Liver (tissue), 3 donors: ENCODE data around the gene SLC12A1.

Experiments used
- FOXA1 ChIP-seq: IDR thresholded peaks from 2 replicates; pipeline ENCODE4 v1.6.1; 2016; ENCODE audit warnings: antibody characterized with exemption
- HNF4G ChIP-seq: IDR thresholded peaks from 2 replicates; pipeline ENCODE4 v1.6.1; 2016; ENCODE audit warnings: antibody characterized with exemption
- JUND ChIP-seq, 2 donors: IDR thresholded peaks; 2 replicates each; pipeline ENCODE4 v1.6.1; 2016; ENCODE audit warnings: antibody characterized with exemption in 2 of 2
- NR2F2 ChIP-seq: IDR thresholded peaks from 2 replicates; pipeline ENCODE4 v1.6.1; 2016; ENCODE audit warnings: antibody characterized with exemption
- SP1 ChIP-seq: IDR thresholded peaks from 2 replicates; pipeline ENCODE4 v1.6.1; 2018; ENCODE audit warnings: antibody characterized with exemption, mild to moderate bottlenecking
- TF ChIP-seq, protein P1 (sequence below): IDR thresholded peaks from 2 replicates; pipeline ENCODE4 v1.6.1; 2016; ENCODE audit warnings: antibody characterized with exemption
- TF ChIP-seq, protein P2 (sequence below): fragments of 150-350 bp; IDR thresholded peaks from 2 replicates; pipeline ENCODE4 v1.5.1; 2017; ENCODE audit warnings: improper control_type of control experiment, low read depth, low read length; ENCODE audit not compliant: missing input control
- TF ChIP-seq, protein P3 (sequence below): IDR thresholded peaks from 2 replicates; pipeline ENCODE4 v1.6.1; 2016; ENCODE audit warnings: antibody characterized with exemption, mild to moderate bottlenecking
- donor health status: healthy.
- donor health status: healthy.

DNA sequence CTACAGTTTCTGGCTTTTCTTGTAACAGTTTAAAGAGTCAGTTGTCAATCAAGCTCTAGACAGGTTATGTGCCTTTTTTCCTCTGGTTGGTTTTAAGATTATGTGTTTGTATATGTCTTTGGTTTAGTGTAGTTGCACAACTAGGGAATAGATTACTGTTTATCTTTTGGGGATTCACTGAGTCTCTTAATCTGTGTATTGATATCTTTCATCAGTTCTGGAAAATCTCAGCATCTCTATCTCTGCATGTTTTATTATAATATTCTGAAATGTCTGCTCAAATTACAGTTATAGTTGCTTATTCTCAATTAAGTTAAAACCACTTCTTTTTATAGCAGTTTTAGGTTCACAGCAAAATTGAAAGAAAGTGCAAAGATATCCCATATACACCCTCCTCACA lies 139.4 kb downstream of the SLC12A1 start:
- TF ChIP-seq JUND (IDR thresholded peaks at IDR 0.05), result no peak
- TF ChIP-seq, protein P1, sequence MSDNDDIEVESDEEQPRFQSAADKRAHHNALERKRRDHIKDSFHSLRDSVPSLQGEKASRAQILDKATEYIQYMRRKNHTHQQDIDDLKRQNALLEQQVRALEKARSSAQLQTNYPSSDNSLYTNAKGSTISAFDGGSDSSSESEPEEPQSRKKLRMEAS, result no peak
- no peak for TF ChIP-seq FOXA1
- TF ChIP-seq, protein P2, sequence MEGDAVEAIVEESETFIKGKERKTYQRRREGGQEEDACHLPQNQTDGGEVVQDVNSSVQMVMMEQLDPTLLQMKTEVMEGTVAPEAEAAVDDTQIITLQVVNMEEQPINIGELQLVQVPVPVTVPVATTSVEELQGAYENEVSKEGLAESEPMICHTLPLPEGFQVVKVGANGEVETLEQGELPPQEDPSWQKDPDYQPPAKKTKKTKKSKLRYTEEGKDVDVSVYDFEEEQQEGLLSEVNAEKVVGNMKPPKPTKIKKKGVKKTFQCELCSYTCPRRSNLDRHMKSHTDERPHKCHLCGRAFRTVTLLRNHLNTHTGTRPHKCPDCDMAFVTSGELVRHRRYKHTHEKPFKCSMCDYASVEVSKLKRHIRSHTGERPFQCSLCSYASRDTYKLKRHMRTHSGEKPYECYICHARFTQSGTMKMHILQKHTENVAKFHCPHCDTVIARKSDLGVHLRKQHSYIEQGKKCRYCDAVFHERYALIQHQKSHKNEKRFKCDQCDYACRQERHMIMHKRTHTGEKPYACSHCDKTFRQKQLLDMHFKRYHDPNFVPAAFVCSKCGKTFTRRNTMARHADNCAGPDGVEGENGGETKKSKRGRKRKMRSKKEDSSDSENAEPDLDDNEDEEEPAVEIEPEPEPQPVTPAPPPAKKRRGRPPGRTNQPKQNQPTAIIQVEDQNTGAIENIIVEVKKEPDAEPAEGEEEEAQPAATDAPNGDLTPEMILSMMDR, result no peak
- TF ChIP-seq HNF4G, result no peak
- TF ChIP-seq, protein P3, sequence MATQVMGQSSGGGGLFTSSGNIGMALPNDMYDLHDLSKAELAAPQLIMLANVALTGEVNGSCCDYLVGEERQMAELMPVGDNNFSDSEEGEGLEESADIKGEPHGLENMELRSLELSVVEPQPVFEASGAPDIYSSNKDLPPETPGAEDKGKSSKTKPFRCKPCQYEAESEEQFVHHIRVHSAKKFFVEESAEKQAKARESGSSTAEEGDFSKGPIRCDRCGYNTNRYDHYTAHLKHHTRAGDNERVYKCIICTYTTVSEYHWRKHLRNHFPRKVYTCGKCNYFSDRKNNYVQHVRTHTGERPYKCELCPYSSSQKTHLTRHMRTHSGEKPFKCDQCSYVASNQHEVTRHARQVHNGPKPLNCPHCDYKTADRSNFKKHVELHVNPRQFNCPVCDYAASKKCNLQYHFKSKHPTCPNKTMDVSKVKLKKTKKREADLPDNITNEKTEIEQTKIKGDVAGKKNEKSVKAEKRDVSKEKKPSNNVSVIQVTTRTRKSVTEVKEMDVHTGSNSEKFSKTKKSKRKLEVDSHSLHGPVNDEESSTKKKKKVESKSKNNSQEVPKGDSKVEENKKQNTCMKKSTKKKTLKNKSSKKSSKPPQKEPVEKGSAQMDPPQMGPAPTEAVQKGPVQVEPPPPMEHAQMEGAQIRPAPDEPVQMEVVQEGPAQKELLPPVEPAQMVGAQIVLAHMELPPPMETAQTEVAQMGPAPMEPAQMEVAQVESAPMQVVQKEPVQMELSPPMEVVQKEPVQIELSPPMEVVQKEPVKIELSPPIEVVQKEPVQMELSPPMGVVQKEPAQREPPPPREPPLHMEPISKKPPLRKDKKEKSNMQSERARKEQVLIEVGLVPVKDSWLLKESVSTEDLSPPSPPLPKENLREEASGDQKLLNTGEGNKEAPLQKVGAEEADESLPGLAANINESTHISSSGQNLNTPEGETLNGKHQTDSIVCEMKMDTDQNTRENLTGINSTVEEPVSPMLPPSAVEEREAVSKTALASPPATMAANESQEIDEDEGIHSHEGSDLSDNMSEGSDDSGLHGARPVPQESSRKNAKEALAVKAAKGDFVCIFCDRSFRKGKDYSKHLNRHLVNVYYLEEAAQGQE, result no peak
- no peak for TF ChIP-seq SP1
- TF ChIP-seq NR2F2, result no peak
